Measurements from ENCODE around the gene STIM2. TPM values are rescaled to one million over a fixed set of nuclear protein-coding genes. Genes with fewer than 3 reads are reported as not detected.
"Not testable (repeated sequence)": the region's sequence is repeated elsewhere in the genome, so short reads cannot be mapped to it uniquely, and the experiment has no call there.

The STIM2 gene
- total and polyA plus RNA-seq, 7 donors = 2.4 to 8.4 (median 4.9) TPM

GRCh38 chr4:26821677-26822503 lies 38.8 kb upstream of the STIM2 start:
- Histone ChIP-seq H3K9me3 (no peaks in the 10 kb centered on the region), H3K27ac (no peak overlapping the region), H3K27me3 (ENCODE audit: insufficient read depth in 3 of 3, low read length in 2 of 3) (no peaks in the 10 kb centered on the region), H3K4me1 (no peaks in the 10 kb centered on the region), H3K4me3 (no peak overlapping the region), H3K36me3 (ENCODE audit: insufficient read depth in 1 of 2, low read depth in 1 of 2) (no peaks in the 10 kb centered on the region)
- ATAC-seq (no peak), DNase-seq (no peak)
- TF ChIP-seq CTCF (IDR thresholded peaks at IDR 0.05) = no peak
- intact Hi-C loops (cut with DNase I) = no loop called here
- 47 to 61% (median 52%) methylated on average over 11 of the region's 11 CpGs for WGBS, 3 donors

DNA sequence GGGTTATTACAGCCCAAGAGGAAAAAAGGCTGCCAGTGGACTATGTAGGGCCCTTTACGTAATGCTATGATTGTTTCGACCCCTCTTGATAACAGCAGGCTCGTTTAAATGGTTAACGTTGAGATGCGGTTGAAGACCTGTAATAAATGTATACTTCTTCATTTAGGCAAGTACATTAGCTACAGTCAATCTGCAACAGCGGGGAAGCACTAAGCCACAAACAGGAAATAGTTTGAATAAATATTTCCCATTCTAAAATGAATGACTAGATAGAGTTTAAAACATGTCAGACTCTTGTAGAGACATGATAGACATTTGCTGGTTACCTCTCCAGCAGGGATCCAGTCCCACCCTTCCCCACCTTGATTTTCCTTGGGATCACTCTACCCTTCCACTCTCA lies 38.1 kb upstream of the STIM2 start:
- H3K27ac ChIP-seq = no peak overlapping the region
- H3K36me3 ChIP-seq (ENCODE audit: insufficient read depth in 1 of 2, low read depth in 1 of 2) = no peaks in the 10 kb centered on the region
- ATAC-seq (no peak), DNase-seq (no peak)
- no peaks in the 10 kb centered on the region for H3K27me3 ChIP-seq (ENCODE audit: insufficient read depth in 3 of 3, low read length in 2 of 3)
- no peaks in the 10 kb centered on the region for H3K9me3 ChIP-seq
- H3K4me3 ChIP-seq = no peak overlapping the region
- intact Hi-C loops (cut with DNase I) = no loop called here
- 75 to 87% (median 80%) methylated on average over 6 of the region's 6 CpGs for WGBS, 3 donors
- no peak for TF ChIP-seq CTCF (IDR thresholded peaks at IDR 0.05)
- H3K4me1 ChIP-seq = no peaks in the 10 kb centered on the region

GRCh38 chr4:26822974-26823373 lies 37.7 kb upstream of the STIM2 start:
- 93 to 97% (median 96%) methylated on average over 6 of the region's 6 CpGs for WGBS, 3 donors
- not testable (repeated sequence) for H3K36me3 ChIP-seq (ENCODE audit: insufficient read depth in 1 of 2, low read depth in 1 of 2); ATAC-seq

GRCh38 chr4:26823583-26823982 lies 37.1 kb upstream of the STIM2 start:
- TF ChIP-seq CTCF (IDR thresholded peaks at IDR 0.05) = no peak
- H3K27ac ChIP-seq = no peak overlapping the region
- H3K9me3 ChIP-seq = no peaks in the 10 kb centered on the region
- no peaks in the 10 kb centered on the region for H3K4me1 ChIP-seq
- no peak overlapping the region for H3K4me3 ChIP-seq
- intact Hi-C loops (cut with DNase I) = no loop called here
- DNase-seq (no peak), ATAC-seq (no peak)
- no peaks in the 10 kb centered on the region for H3K27me3 ChIP-seq (ENCODE audit: insufficient read depth in 3 of 3, low read length in 2 of 3)
- 80 to 89% (median 86%) methylated on average over 3 of the region's 3 CpGs for WGBS, 3 donors
- H3K36me3 ChIP-seq (ENCODE audit: insufficient read depth in 1 of 2, low read depth in 1 of 2) = no peaks in the 10 kb centered on the region

More at GRCh38 chr4:26822974-26823373, 37.7 kb upstream of the STIM2 start:
- intact Hi-C loops (cut with DNase I); H3K9me3 ChIP-seq; H3K27ac ChIP-seq; H3K4me3 ChIP-seq; H3K27me3 ChIP-seq (ENCODE audit: insufficient read depth in 3 of 3, low read length in 2 of 3); DNase-seq; H3K4me1 ChIP-seq: not testable (repeated sequence)

DNA sequence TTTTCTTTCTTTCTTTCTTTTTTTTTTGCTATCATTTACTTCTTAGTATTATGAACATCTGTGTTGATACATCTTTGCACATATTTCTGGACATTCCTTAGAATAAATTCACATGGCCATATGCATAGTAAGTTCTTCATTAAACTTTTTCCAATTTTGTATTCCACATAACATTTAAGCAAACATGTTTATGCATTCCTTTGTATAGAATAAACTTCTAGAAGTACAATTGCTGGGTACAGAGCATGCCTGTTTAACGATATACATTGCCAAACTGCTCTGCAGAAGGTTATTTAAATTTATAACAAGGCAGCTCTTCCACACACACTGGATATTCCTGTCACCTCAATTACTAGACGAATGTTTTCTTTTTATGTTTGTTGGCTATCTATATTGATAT lies 36.0 kb upstream of the STIM2 start:
- no peak for TF ChIP-seq CTCF (IDR thresholded peaks at IDR 0.05)
- Histone ChIP-seq H3K36me3 (ENCODE audit: insufficient read depth in 1 of 2, low read depth in 1 of 2) (no peaks in the 10 kb centered on the region), H3K9me3 (no peaks in the 10 kb centered on the region), H3K27me3 (ENCODE audit: insufficient read depth in 3 of 3, low read length in 2 of 3) (no peaks in the 10 kb centered on the region), H3K27ac (no peak overlapping the region), H3K4me3 (no peak overlapping the region), H3K4me1 (no peaks in the 10 kb centered on the region)
- ATAC-seq (no peak), DNase-seq (no peak)
- 91 to 93% (median 92%) methylated on average over 2 of the region's 2 CpGs for WGBS, 3 donors
- intact Hi-C loops (cut with DNase I) = no loop called here

Measured in psoas muscle (tissue), 8 donors.